Fibroblast of peridontal ligament (primary cell): ENCODE results near the gene SLC23A3.
A peak's percentile ranks its signal among the peaks of the same experiment; 100 is the strongest.
"Not testable (repeated sequence)": the region's sequence is repeated elsewhere in the genome, so short reads cannot be mapped to it uniquely, and the experiment has no call there.

Source experiments
- DNase-seq: peaks from one replicate; pipeline ENCODE4 v3.0.0-alpha.2; 2010; ENCODE audit errors: extremely low read depth

SLC23A3 gene

DNA sequence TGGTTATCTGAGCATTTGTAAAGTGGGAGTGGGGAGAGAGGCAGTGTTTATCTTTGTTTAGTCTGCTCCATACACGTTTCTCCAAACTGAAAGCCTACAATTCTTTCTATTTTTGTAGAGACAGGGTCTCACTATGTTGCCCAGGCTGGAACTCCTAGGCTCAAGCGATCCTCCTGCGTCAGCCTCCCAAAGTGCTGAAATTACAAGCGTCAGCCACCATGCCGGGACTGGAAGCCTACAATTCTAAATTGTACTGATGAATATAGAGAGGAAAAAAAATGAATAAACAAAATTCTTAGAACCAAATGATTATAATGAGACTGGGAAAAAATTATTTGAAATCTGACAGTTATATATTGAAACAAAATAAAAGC lies 35.3 kb upstream of the SLC23A3 start:
- DNase-seq: no peak

DNA sequence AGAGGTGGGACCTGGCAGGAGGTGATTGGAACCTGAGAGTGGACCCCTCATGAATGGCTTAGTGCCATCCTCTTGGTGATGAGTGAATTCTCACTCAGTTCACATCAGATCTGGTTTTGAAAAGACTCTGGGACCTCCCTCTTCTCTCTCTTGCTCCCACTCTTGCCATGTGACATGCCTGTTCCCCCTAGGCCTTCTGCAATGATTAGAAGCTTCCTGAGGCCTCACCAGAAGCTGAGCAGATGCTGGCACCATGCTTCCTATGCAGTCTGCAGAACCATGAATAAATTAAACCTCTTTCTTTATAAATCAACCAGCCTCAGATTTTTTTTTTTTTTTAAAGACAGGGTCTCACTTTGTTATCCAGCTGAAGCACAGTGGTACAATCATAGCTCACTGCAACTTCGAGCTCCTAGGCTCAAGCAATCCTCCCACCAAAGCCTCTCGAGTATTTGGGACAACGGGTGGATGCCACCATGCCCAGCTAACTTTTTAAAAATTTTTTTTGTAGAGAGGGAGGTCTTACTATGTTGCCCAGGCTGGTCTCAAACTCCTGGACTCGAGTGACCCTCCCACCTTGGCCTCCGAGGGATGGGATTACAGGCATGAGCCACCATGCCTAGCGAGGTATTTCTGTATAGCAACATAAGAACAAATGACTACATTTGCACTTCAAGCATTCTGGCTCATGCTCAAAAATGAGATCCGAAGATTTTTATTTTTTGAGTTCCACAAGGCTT lies 34.8 kb upstream of the SLC23A3 start:
- DNase-seq: no peak

DNA sequence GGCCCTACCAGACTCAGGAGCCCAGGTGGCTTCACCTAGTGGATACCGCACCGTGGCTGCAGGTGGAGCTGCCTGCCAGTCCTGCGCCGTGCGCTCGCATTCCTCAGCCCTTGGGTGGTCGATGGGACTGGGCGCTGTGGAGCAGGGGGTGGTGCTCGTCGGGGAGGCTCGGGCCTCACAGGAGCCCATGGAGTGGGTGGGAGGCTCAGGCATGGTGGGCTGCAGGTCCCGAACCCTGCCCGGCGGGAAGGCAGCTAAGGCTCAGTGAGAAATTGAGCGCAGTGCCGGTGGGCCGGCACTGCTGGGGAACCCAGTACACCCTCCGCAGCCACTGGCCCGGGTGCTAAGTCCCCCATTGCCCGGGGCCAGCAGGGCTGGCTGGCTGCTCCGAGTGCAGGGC lies 31.5 kb upstream of the SLC23A3 start:
- DNase-seq: not testable (repeated sequence)

DNA sequence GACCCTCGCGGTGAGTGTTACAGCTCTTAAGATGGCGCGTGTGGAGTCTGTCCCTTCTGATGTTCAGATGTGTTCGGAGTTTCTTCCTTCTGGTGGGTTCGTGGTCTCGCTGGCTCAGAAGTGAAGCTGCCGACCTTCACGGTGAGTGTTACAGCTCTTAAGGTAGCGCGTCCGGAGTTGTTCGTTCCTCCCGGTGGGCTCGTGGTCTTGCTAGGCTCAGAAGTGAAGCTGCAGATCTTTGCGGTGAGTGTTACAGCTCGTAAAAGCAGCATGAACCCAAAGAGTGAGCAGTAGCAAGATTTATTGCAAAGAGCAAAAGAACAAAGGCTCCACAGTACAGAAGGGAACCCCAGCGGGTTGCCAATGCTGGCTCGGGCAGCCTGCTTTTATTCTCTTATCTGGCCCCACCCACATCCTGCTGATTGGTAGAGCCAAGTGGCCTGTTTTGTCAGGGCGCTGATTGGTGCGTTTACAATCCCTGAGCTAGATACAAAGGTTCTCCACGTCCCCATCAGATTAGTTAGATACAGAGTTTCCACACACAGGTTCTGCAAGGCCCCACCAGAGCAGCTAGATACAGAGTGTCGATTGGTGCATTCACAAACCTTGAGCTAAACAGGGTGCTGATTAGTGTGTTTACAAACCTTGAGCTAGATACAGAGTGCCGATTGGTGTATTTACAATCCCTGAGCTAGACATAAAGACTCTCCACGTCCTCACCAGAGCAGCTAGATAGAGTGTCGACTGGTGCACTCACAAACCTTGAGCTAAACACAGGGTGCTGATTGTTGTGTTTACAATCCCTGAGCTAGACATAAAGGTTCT lies 30.9 kb upstream of the SLC23A3 start:
- not testable (repeated sequence) for DNase-seq

DNA sequence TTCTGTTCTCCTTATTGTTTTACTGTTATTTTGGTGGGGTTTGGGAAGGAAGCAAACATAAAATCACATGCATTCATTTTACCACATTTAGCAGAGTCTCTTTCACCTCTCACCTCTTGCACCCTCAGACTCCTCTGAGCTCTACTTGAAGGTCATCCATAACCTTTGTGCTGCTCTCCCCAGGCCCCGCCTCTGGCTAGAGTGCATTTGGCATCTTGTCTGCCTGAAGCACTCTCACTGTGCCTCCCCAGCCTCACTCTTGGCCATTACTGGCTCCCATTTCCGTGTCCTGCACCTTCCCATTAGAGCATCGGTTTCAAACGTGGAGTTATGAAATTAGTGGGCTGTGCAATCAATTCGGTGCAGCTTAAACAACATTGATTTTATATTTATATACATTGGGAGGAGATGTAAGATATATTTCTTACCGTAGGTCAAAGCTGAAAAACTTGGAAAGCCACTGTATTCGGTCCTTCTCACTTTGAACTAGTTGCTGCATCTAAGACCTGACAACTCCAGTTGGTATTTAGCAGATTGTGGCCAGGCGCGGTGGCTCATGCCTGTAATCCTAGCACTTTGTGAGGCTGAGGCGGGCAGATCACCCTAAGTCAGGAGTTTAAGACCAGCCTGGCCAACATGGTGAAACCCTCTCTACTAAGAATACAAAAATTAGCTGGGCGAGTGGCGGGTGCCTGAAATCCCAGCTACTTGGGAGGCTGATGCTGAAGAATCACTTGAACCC lies 29.8 kb upstream of the SLC23A3 start:
- DNase-seq: no peak

DNA sequence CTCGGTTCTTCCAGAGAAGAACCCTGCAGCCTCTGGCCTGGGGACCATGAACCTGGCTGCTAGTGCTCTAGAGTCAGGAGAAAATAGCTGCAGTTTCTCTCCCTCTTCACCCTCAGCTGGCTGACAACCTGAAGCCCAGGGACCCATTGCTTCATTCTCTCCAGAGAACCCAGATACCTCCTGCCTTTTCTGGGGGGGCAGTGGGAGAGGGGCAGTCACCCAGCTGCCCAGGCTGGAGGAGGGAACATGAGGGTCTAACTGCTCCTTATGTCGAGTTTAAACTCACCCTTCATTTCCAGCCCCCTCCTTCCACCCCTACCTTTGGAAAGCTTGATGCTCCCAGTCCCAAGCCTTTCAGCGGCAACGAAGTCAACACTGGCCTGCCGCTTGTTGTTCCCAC lies 29.1 kb upstream of the SLC23A3 start:
- DNase-seq: no peak

DNA sequence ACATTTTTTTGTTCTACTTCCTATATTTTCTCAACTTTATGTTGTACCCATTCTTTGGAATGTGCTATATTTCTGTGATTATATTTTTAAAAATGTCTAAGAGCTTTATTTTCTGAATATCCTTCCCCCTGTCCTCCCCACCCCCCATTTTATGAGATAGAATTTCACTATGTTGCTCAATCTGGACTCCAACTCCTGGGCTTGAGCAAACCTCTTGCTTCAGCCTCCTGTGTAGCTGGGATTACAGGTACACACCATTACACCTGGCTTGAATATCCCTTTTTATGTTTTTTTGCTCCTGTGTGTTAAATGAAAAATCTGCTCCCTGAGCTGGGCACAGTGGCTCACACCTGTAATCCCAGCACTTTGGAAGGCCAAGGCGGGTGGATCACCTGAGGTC lies 27.6 kb upstream of the SLC23A3 start:
- DNase-seq: no peak

DNA sequence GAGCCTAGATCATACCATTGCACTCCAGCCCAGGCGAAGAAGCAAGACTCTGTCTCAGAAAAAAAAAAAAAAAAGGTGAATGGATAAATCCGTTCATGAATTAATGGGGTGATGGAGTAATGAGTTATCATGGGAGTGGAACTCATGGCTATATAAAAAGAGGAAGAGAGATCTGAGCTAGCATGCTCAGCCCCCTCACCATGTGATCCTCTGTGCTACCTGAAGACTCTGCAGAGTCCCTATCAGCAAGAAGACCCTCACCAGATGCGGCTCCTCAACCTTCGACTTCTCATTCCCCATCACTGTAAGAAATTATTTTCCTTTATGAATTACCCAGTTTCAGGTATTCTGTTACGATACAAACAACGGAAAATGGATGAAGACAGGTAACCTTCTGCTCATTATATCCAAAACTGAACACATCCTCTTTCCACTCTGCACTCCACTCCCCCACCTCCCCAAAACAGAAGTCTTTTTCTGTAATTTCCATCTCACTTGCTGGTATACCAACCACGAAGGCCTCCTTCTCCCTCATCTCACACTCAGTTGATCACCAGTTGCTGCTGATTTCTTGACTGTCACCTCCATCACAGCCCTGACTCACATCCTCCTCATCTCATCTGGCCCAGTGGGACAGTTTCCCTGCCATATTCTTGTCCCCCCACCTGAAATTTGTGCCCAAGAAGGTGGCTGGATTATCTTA lies 17.1 kb upstream of the SLC23A3 start:
- DNase-seq: no peak

DNA sequence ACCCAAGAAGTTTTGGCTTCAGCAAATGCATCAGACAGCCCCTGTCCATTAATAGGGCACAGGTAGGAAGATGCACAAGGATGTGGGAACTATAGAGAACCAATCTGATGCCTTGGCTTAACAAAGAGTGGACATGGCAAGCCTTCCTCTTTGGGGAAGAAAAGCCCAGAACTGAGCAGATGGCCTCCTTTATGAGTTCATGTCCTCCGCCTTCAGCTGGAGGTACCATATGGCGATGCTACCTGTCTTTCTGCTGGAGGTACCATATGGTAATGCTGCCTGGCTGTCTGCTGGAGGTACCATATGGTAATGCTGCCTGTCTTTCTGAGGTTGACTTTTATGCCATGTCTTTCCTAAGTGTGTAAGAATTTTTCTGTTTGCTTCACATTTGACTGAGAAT lies 14.3 kb upstream of the SLC23A3 start:
- no peak for DNase-seq

DNA sequence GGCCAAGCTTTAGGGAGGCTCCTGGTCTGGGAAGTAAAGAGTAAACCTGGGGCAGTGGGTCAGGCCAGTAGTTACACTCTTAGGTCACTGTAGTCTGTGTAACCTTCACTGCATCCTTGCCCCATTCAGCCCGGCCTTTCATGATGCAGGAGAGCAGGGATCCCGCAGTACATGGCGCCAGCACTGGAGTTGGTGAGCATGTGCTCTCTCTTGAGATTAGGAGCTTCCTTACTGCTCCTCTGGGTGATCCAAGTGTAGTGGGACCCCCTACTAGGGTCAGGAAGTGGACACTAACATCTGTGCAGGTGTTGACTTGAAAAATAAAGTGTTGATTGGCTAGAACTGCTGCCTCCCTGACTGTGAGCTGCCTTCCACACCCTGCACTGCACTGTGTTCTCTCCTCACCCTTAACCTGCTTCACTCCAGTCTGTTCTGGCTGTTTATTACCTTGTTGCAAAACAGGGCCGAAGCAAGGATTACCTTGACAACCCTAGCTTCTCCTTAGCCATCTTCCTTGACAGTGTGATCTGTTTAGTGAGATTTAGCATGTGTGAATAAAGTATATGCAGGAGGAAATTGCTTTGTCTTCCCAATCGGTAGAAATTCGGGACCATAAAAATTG lies 13.4 kb upstream of the SLC23A3 start:
- DNase-seq: no peak

DNA sequence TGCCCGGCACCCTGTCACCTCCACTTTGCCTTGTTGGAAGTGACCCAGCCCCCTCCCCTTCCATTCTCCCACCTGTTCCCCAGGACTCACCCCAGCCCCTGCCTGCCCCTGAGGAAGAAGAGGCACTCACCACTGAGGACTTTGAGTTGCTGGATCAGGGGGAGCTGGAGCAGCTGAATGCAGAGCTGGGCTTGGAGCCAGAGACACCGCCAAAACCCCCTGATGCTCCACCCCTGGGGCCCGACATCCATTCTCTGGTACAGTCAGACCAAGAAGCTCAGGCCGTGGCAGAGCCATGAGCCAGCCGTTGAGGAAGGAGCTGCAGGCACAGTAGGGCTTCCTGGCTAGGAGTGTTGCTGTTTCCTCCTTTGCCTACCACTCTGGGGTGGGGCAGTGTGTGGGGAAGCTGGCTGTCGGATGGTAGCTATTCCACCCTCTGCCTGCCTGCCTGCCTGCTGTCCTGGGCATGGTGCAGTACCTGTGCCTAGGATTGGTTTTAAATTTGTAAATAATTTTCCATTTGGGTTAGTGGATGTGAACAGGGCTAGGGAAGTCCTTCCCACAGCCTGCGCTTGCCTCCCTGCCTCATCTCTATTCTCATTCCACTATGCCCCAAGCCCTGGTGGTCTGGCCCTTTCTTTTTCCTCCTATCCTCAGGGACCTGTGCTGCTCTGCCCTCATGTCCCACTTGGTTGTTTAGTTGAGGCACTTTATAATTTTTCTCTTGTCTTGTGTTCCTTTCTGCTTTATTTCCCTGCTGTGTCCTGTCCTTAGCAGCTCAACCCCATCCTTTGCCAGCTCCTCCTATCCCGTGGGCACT lies 12.7 kb upstream of the SLC23A3 start:
- DNase-seq: no peak

DNA sequence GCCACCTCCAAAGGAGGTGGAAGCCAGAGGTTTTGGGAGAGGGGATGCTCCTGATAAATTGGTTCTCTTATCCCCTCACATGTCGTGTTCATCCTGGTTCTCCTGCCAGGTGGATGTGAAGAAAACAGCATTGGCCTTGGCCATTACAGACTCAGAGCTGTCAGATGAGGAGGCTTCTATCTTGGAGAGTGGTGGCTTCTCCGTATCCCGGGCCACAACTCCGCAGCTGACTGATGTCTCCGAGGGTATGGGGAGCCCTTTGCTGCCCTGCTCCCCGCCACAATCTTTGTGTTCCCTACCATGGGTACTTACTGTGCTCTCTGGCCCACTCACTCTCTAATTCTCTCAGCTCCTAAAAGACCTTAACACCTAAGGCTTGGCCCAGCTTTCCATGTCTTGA lies 11.7 kb upstream of the SLC23A3 start:
- DNase-seq: no peak

DNA sequence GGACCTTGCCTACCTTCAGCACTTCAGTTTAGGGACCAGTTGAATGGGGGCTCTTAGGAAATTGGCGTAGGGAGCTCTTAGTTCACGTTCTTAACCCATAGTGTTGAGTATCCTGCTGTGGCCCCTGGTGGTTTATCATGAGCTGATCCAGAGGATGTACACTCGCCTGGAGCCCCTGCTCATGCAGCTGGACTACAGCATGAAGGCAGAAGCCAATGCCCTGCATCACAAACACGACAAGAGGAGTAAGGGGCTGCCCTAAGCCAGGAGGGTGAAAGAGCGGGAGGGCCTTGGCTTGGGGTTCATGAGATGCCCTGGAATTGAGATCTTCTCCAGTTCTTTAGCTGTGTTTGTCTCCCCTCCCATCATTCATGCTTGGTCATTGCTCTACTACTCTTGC lies 11.1 kb upstream of the SLC23A3 start:
- no peak for DNase-seq

DNA sequence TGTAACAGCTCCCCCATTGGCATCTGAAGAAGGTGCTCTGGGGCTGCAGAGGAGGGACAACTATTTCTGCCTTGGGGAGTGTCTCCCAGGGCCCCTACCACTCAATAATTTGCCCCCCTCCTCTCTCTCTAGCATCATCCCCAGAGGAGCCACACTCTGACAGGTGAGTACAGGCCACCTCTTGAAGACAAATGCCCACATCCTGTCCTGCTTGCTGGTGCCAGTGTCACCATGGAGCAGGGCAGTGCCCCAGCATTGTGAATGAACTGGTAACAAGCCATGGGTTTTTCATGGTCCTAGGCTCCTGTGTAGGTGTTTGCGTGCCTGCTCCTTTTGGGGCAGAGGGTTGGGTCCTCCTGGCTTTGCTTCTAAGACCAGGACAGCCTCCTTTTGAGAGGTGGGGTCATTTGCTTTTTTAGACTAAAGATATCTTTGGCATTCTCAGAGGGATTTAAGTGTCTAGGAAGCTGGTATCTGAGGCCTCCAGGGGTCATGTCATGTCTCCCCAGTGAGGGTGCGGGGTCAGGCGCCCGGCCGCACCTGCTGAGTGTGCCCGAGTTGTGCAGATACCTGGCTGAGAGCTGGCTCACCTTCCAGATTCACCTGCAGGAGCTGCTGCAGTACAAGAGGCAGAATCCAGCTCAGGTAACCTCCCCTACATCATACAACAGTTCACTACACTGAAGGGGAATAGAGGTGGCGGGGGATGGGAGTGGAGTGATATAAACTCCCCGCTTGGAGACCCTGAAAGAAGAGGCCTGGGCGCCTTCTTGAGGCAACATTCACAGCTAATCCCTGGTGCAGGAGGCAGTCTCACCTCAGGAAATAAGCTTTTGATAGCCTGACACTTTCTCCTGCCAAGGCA lies 10.0 kb upstream of the SLC23A3 start:
- DNase-seq: no peak

DNA sequence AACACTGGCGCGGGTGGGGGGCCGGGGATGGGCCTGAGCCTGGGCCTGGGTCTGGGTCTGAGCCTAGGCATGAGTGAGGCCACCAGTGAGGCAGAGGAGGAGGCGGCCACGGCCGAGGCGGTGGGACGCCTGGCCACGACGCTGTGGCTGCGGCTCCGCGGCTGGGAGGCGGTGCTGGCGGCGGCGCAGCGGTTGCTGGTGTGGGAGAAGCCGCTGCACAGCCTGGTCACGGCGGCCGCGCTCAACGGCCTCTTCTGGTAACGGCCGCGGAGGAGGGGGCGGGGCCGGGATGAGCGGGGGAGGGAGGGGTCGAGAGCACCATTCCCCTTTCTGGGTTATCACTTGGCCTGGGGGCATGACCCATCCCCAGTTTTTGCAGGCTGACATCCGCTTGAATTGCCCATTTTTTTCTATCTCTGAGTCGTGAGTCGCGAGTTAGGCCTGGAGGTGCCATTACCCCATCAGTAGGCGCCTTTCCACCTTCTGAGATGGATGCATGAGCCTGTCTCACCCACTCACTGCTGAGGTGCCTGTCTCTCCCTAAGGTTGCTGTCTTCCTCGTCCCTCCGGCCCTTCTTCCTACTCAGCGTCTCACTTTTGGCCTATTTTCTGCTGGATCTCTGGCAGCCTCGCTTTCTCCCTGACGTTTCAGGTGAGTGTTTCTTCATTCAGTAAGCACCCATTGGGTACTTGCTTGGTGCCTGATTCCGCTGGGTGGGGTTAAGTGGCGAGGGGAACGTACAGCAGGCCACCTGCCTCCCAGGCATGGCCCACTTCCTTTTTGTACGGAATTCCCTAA lies 8.7 kb upstream of the SLC23A3 start:
- no peak for DNase-seq

DNA sequence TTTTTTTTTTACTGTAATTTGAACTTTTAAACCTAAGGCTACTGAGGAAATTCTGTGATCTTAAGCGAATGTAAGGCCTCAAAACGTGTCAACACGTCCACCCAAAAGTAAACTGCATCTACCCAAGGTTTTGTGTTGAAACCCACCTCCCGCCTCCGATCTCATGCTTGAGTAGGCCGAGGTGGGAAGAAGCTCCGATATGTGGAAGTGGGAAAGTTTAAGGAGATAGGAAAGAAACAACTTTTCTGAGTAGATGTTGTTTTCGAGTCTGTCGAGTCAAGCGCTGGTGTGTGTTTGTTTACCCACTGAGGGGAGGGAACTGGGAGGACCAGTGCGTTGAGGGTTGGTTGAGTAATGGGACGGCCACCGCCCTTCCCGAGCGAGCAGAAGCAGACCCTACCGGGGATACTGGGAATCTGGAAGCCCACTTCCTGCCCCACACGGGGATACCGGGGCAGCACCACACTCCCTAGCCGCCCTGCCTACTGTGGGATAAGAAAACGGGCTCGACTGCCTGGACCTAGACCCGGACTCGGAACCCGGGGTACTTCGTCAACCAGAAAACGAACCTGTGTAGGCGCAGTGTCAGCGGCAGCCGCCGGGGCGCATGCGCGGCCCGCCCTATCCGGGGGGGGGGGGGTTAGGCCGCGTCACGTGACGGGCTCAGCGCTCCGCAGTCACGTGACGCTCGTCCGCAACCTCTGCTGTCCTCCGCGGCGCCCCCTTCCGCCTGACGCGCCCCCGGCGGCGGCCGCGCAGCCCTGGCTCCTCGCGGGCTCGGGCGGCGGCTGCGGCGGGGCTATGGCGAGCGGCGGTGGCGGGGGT lies 7.9 kb upstream of the SLC23A3 start, which contains the start of gene RETREG2:
RETREG2 (plus strand) TSS at position 724 of the 825 bp plus-strand sequence; CDS start at position 802, 78 bp downstream.
- peak; percentile 90 for DNase-seq

DNA sequence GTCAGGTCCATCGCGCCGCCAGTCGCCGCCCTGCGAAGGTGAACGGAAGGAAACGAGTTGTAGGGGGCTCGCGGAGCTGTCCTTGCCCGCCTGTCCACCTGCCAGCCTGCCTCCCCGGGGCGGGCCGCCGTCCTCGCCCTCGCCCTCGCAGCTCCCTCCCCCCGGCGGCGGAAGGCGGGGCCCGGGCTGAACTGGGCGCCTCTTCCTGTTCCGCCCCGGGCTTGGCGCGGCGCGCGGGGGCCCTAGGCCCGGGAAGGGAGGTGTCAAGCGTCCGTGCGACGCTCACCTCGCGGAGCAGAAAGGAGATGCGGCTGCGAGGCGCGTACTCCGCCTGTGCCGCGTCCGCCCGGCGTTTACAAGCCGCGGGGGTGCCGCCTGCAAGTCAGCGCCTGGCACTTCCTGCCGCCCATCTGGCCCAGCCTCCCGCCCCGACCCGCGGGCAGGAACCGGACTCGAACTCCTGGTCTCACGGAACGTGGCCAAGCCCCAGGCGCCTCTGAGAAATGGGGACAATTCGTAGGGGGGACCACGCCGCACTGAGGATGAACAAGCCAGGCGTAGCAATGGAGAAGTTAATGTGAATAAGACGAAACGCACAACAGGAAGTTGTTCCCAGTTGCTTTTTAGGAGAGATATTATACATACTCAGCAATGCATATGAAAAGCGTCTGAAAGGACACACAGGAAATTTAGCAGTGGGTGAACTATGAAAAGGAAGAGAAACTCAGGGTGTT lies 7.2 kb upstream of the SLC23A3 start, which contains the start of gene CNPPD1:
CNPPD1 (minus strand) TSS at position 108 of the 734 bp plus-strand sequence; CDS start at position 11, 97 bp downstream.
- peak; percentile 59 for DNase-seq
